ENCODE data around the gene P2RY6.

Gene P2RY6

GRCh38 chr11:73298233-73298632 lies 26.1 kb downstream of the P2RY6 start:
- no peak for DNase-seq

DNA sequence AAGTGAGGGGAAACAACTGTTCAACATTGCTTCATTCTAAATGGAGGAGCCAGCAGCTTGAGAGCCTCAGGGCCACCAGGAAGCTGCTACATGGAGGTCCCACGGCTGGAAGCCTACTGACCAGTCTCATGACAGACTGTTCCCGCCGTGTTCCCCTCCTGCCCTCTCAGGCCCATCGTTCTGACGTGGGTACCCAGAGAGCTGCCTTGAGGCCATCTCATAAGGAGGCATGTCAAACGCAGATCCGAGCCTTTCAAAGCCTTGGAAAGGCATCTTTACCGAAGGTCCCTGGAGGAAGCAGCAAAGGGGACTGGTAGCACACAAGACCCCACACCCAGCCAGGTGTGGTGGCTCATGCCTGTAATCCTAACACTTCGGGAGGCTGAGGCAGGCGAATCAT lies 27.6 kb downstream of the P2RY6 start:
- no peak for DNase-seq

GRCh38 chr11:73306069-73306841 lies 34.1 kb downstream of the P2RY6 start:
- peak in 1 of 2 experiments; percentile 39 for DNase-seq

- DNase-seq = no peak
These were observed 34.8 kb downstream of the P2RY6 start for GRCh38 chr11:73306977-73307322.

GRCh38 chr11:73307323-73308002 lies 35.3 kb downstream of the P2RY6 start:
- peak; percentile 94 to 97 for DNase-seq

GRCh38 chr11:73308003-73308960 lies 36.1 kb downstream of the P2RY6 start, which contains the start of gene ARHGEF17:
TSS of gene ARHGEF17 (plus strand) at chr11:73308276. CDS start at chr11:73308639, 363 bp downstream.
- peak; percentile 59 to 72 for DNase-seq

- DNase-seq = peak; percentile 26 to 44
These were observed 37.1 kb downstream of the P2RY6 start for GRCh38 chr11:73308961-73309919.

GRCh38 chr11:73310076-73310475 lies 37.9 kb downstream of the P2RY6 start:
- no peak for DNase-seq

GRCh38 chr11:73310661-73311393 lies 38.7 kb downstream of the P2RY6 start:
- no peak for DNase-seq

DNA sequence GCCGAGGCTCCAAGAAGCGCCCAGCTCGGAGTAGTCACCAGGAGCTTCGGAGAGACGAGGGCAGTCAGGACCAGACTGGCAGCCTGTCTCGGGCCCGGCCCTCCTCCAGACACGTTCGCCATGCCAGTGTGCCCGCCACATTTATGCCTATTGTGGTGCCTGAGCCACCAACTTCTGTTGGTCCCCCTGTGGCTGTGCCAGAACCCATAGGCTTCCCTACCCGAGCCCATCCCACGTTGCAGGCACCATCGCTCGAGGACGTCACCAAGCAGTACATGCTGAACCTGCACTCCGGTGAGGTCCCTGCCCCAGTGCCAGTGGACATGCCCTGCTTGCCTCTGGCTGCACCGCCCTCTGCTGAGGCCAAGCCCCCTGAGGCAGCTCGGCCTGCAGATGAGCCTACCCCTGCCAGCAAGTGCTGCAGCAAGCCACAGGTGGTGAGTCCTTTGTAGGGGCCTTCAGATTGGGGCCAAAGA lies 39.3 kb downstream of the P2RY6 start:
- no peak for DNase-seq

GRCh38 chr11:73312036-73312435 lies 39.9 kb downstream of the P2RY6 start:
- DNase-seq = no peak

GRCh38 chr11:73312851-73313327 lies 40.8 kb downstream of the P2RY6 start:
- no peak for DNase-seq

DNA sequence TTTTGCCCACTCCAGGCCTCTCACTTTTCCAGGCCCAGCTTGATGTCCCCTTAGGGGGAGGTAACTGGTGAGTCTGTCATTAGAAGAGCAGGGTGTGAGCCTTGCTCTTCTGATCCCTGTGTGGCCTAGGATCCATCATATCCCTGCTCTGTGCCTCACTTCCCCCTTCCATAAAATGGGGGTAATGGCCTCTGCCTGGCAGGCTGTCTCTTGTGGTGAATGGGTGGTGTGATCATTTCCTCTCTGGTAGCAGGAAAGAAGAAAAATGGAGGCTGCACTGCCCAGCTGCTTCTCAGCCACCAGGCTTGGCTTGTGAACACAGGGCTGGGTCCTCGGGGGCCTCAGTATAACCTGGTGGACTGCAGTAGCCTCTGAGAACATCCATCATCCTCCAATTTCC lies 41.5 kb downstream of the P2RY6 start:
- peak; percentile 35 to 53 for DNase-seq

DNA sequence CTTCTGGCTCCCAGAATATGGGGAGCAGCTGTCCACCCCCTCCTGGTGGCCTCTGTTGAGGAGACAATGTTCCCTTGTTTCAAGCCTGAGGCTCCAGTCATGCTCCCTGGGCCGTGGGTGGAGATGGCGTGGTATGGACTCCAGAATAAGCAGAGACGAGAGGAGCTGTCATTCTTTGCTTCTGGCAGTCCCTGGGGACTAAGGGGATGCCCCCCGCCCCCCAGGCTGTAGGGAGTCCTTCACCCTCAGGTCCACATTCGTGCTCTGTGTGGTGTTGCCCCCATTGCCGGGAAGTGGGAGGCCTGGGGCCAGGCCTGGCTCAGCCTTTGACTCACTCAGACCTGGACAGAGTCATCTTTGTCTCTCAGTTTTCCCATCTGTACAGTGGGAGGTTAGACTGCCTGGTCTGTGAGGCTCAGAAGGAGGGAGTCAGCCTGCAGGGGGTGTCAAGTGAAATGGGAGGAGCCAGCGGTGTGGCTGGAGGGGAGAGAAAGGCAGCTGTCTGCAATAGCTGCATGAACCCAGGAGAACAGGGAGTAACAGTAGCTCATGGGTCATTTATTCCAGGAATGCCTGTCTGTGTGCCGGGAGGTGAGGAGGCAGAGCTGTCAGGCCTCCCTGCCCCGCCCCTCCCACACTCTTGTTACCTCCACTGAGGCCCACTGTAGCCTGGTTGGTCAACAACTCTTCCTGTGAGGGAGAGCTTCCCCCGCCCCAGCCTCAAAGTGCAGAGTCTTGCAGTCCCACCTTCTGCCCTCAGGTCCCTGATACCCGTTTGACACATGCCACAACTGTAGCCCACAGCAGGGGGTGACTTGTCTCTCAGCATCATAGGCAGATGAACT lies 42.2 kb downstream of the P2RY6 start:
- DNase-seq = peak in 1 of 2 experiments; percentile 24

- no peak for DNase-seq
These were observed 43.3 kb downstream of the P2RY6 start for GRCh38 chr11:73315293-73316020.

- no peak for DNase-seq
These were observed 44.3 kb downstream of the P2RY6 start for GRCh38 chr11:73316422-73316821.

- no peak for DNase-seq
These were observed 45.2 kb downstream of the P2RY6 start for GRCh38 chr11:73317373-73317772.

DNA sequence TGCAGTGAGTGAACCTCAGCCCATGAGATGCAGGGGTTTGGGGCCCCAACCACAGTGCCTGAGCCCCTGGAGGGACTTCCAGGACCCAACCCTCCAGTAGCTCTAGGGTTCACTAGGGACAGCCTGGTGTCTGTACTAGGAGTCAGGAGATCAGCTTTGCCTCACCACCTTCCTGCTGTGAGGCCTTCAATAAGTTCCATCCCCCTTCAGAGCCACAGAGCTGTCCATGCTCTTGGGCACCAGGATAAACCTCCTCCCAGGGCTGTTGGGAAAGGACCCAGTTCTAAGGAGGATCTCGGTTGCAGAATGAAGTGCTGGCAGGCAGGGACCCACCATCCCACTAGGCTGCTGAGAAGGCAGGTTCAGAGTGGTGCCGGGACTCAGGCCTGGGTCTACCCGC lies 45.7 kb downstream of the P2RY6 start:
- DNase-seq = no peak

DNA sequence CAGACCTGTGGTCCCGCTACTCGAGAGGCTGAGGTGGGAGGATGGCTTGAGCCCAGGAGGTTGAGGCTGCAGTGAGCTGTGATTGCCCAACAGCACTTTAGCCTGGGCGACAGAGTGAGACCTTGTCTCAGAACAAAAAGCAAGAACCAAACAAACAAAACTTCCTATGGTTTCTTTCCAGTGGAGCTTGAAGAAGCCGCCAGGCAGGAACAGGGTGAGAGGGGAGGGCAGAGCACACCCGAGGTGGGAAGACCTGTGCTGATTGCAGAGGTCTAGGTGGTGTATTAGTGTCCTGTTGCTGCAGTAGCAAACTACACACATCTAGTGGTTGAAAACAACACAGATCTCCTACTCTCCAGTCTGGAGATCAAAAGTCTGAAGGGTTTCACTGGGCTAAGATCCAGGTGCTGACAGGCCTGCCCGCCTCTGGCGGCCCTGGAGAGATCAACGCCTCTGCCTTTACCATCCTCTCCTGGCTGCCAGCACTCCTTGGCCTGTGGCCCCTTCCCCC lies 46.4 kb downstream of the P2RY6 start:
- no peak for DNase-seq
